ENCODE data around the gene ZBTB46.

DNA sequence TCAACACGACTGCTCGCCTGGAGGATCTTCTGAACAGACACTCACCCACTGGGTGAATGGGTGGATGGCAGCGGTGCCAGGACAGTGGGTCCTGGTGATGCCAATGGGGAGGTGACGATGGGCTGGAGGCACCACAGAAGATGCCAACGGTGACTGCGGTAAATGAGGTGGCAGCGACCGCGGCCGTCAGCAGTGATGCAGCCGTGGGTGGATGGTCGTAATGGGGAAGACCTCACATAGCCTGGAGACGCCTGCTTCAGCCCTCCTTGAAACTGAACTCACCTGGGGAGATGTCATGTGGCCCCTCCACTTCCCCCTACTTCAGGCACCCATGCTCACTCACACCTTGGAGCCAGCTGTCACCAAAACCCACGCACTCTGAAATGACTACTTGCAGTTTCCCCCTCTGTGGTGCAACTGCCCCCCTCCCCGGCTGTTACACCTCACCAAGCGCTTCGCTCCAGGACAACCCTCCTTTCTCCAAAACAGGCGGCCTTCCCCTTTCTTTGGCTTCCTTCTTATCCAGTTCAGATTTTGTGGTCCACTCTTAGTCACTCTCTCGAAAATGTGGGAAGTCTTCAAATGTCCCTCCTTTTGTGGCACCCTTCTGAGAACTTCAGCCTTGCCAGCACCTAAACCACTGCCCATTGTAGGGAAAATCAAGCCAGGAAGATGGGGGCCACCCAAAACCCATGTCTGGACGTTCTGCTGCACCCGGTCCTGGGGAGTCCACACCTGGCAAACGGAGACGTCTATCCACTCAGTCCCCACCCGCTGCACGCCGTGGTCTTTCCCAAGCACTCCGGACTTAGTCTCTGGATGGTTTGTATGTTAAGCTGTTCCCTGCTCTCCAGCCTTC is 19.9 kb upstream of the ZBTB46 start:
- TF ChIP-seq, protein P1, sequence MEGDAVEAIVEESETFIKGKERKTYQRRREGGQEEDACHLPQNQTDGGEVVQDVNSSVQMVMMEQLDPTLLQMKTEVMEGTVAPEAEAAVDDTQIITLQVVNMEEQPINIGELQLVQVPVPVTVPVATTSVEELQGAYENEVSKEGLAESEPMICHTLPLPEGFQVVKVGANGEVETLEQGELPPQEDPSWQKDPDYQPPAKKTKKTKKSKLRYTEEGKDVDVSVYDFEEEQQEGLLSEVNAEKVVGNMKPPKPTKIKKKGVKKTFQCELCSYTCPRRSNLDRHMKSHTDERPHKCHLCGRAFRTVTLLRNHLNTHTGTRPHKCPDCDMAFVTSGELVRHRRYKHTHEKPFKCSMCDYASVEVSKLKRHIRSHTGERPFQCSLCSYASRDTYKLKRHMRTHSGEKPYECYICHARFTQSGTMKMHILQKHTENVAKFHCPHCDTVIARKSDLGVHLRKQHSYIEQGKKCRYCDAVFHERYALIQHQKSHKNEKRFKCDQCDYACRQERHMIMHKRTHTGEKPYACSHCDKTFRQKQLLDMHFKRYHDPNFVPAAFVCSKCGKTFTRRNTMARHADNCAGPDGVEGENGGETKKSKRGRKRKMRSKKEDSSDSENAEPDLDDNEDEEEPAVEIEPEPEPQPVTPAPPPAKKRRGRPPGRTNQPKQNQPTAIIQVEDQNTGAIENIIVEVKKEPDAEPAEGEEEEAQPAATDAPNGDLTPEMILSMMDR (conservative IDR thresholded peaks at IDR 0.05 in 1 of 2, IDR thresholded peaks at IDR 0.05 in 1 of 2; ENCODE audit: low read depth in 1 of 2, low read length in 2 of 2) = no peak
- no peak for TF ChIP-seq EZH2 (IDR thresholded peaks at IDR 0.05; ENCODE audit: low read length, missing control alignments)
